Stimulated activated CD4-positive, alpha-beta T cell treated with anti-CD3 and anti-CD28 coated beads, Interleukin-2, amount 100 ng/mL, for 48 hours (primary cell): Measurements from ENCODE around the gene ADRA2B.
"Not testable (repeated sequence)": the region's sequence is repeated elsewhere in the genome, so short reads cannot be mapped to it uniquely, and the experiment has no call there.

Source experiments
- DNase-seq, 2 donors: peaks; one replicate each; pipeline ENCODE4 v3.0.0-alpha.2; 2020

The ADRA2B gene

GRCh38 chr2:96116424-96116878 is at the start of gene ADRA2B:
Gene ADRA2B (minus strand): TSS chr2:96116571. CDS start chr2:96116149, 422 bp downstream.
- DNase-seq = peak; percentile 54 to 67

- DNase-seq = no peak
Observed at GRCh38 chr2:96164459-96165184, 48.3 kb upstream of the ADRA2B start.

GRCh38 chr2:96163768-96164429 is 47.5 kb upstream of the ADRA2B start:
- no peak for DNase-seq

- no peak for DNase-seq
Observed at GRCh38 chr2:96163415-96163767, 47.0 kb upstream of the ADRA2B start.

- no peak for DNase-seq
Observed at GRCh38 chr2:96161898-96162297, 45.5 kb upstream of the ADRA2B start.

- not testable (repeated sequence) for DNase-seq
Observed at GRCh38 chr2:96160366-96160765, 44.0 kb upstream of the ADRA2B start.

- DNase-seq = no peak
Observed at GRCh38 chr2:96159084-96159830, 42.9 kb upstream of the ADRA2B start.

- no peak for DNase-seq
Observed at GRCh38 chr2:96158554-96158940, 42.2 kb upstream of the ADRA2B start.

- DNase-seq = peak; percentile 93 to 95
Observed at GRCh38 chr2:96157649-96158553, 41.5 kb upstream of the ADRA2B start.

- no peak for DNase-seq
Observed at GRCh38 chr2:96156926-96157648, 40.7 kb upstream of the ADRA2B start.

GRCh38 chr2:96156011-96156820 is 39.8 kb upstream of the ADRA2B start:
- DNase-seq = no peak

GRCh38 chr2:96154506-96155380 is 38.4 kb upstream of the ADRA2B start:
- no peak for DNase-seq

GRCh38 chr2:96153991-96154431 is 37.6 kb upstream of the ADRA2B start:
- no peak for DNase-seq

- no peak for DNase-seq
Observed at GRCh38 chr2:96153291-96153713, 36.9 kb upstream of the ADRA2B start.

- DNase-seq = no peak
Observed at GRCh38 chr2:96152304-96153161, 36.2 kb upstream of the ADRA2B start.

- DNase-seq = no peak
Observed at GRCh38 chr2:96151595-96152303, 35.4 kb upstream of the ADRA2B start.

GRCh38 chr2:96150791-96151594 is 34.6 kb upstream of the ADRA2B start:
- DNase-seq = no peak
